Heart left ventricle (tissue), 16 donors: ENCODE data around the gene SPECC1. TPM values are rescaled to one million over a fixed set of nuclear protein-coding genes. Genes with fewer than 3 reads are reported as not detected.

Experiments
- ATAC-seq, 4 donors: fragments of 200-7000 bp; cut with Tn5 transposase; one replicate each; pipeline ENCODE4 v1.9.1; 2020 to 2022; ENCODE audit warnings: moderate library complexity in 4 of 4, mild to moderate bottlenecking in 3 of 4, moderate number of reproducible peaks in 1 of 4
- DNase-seq, 5 donors: peaks; one replicate each; pipeline ENCODE4 v3.0.0-alpha.2; 2020
- H3K27ac ChIP-seq, 12 donors: fragments of 200-600 bp; sonication (generic) in 4 of 12; one replicate each; pipeline versions ENCODE4 v1.5.0 to v1.8.0; 2016 to 2022; ENCODE audit warnings: mild to moderate bottlenecking in 2 of 12
- H3K27me3 ChIP-seq, 9 donors: fragments of 200-600 bp; sonication (generic) in 2 of 9; one replicate each; pipeline versions ENCODE4 v1.5.1 to v1.8.0; 2016 to 2022; ENCODE audit warnings: mild to moderate bottlenecking in 3 of 9
- H3K36me3 ChIP-seq, 9 donors: fragments of 200-600 bp; sonication (generic) in 2 of 9; one replicate each; pipeline versions ENCODE4 v1.5.0 to v1.8.0; 2018 to 2022; ENCODE audit warnings: mild to moderate bottlenecking in 2 of 9
- H3K4me1 ChIP-seq, 12 donors: fragments of 200-600 bp; sonication (generic) in 4 of 12; one replicate each; pipeline versions ENCODE4 v1.5.0 to v1.8.0; 2016 to 2022; ENCODE audit warnings: mild to moderate bottlenecking in 3 of 12
- H3K4me3 ChIP-seq, 12 donors: fragments of 200-600 bp; sonication (generic) in 4 of 12; one replicate each; pipeline versions ENCODE4 v1.5.0 to v1.8.0; 2017 to 2022; ENCODE audit warnings: mild to moderate bottlenecking in 9 of 12, moderate library complexity in 4 of 12
- H3K9me3 ChIP-seq, 12 donors: fragments of 200-600 bp; sonication (generic) in 4 of 12; one replicate each; pipeline versions ENCODE4 v1.5.0 to v1.8.0; 2016 to 2022; ENCODE audit warnings: mild to moderate bottlenecking in 1 of 12
- POLR2A ChIP-seq, 2 donors: fragments of 450-650 bp; IDR thresholded peaks; one replicate each; pipeline ENCODE4 v1.6.1; 2017; ENCODE audit warnings: antibody characterized with exemption in 2 of 2, mild to moderate bottlenecking in 2 of 2, moderate library complexity in 2 of 2
- whole genome bisulfite sequencing, 4 donors: extraction: QIAGEN DNeasy Blood & Tissue Kit in 2 of 4; methylation state at CpG; one replicate each; pipeline versions ENCODE4 v1.1.5 to v1.1.7; 2013 to 2018; 5-methylcytosine and 5-hydroxymethylcytosine counted together
- intact Hi-C, 10 donors: fragments of 100-400 bp; cut with DNase I; formaldehyde crosslinking; loops; one replicate each; pipeline versions ENCODE4 v1.11.1 to v1.14.2; 2022
- polyA plus RNA-seq, 2 donors: library from polyadenylated mRNA; stranded (reverse); fragments of 200-250 nt; gene quantifications; one replicate each; pipeline ENCODE4 v1.2.3, GENCODE V29; 2013
- total RNA-seq, 9 donors: library from RNA; depleted of rRNA in 2 of 9; stranded (reverse); fragments of >200 nt in 2 of 9; fragmentation: NEBNext Ultra II Directional in 3 of 9; extraction: Animal tissue kit (Norgen Biotek cat#: 25700) in 3 of 9; gene quantifications; one replicate each; pipeline versions ENCODE4 v1.1.0 to v1.2.4, GENCODE V29; 2016 to 2023
- TF ChIP-seq, protein P1 (sequence below), 12 donors: fragments of 200-600 bp; sonication (generic) in 4 of 12; IDR thresholded peaks; one replicate each; pipeline versions ENCODE4 v1.5.0 to v1.8.0; 2018 to 2022; ENCODE audit warnings: antibody characterized with exemption in 12 of 12, mild to moderate bottlenecking in 5 of 12
- donor health status: ischemic (EF 13 %, LVEDD 7.1; RV severe dilation, severe dysfunction).
- donor health status: healthy with polysubstance abuse.
- donor health status: DM: no; HTN: yes; CAD: no.
- donor health status: DM: no; HTN: no; CAD: no.
- donor health status: ischemic (EF 25% LVEDD 6.9; RV normal size, moderate dysfunction).
- donor health status: ischemic (EF 25% LVEDD 5.7; RV mildly dilated, moderate dysfunction).
- donor health status: healthy.
- donor health status: DM: yes; HTN: yes; CAD: no.
- donor health status: ischemic (EF 35%, LVEDD 5.7; RV mildly dilated, moderate dysfunction).
- donor health status: nonischemic (EF 11% LVEDD 7.7; RV severe dilation, severe dysfunction).
- donor health status: DM: yes; HTN: yes; CAD: no.
- donor health status: PGD.
- donor health status: ischemic (EF 29% LVEDD 5.4; RV normal size, mild dysfunction).
- donor health status: nonischemic (EF 23%, LVEDD 6.1; RV moderate dilation, normal function).

Gene SPECC1
- total and polyA plus RNA-seq, 11 donors, result 3.8 to 18.4 (median 10.6) TPM

DNA sequence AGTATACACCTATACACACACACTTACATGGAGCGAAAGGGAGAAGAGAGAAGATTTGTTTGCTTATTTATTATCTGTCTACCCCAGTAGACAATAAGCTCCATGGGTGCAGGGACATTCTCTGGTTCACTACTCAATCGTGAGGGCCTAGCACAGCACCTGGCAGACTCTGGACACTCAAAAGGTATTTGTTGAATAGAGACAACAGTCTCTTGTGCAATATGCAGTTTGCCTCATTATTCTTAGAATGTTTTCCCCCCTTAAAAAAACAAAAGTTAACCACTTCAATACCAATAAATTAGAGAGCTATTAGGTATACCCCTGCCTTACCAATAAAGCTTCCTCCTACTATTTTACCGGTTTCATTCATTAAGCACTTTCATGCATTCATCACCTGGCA lies 33.6 kb upstream of the SPECC1 start:
- no peak for ATAC-seq
- 75 to 78% (median 76%) methylated on average over 3 of the region's 3 CpGs for WGBS, 4 donors
- Histone ChIP-seq H3K4me3 (peak overlapping the region in 1 of 12 donors; percentile 99), H3K27ac (peak overlapping the region in 1 of 12 donors; percentile 99), H3K36me3 (peaks cover 0 to 26% (median 10%) of the 10 kb centered on the region in 9 donors), H3K9me3 (no peaks in the 10 kb centered on the region), H3K4me1 (peaks cover 0 to 68% (median 16%) of the 10 kb centered on the region in 12 donors), H3K27me3 (no peaks in the 10 kb centered on the region)
- DNase-seq, result no peak
- TF ChIP-seq, protein P1, sequence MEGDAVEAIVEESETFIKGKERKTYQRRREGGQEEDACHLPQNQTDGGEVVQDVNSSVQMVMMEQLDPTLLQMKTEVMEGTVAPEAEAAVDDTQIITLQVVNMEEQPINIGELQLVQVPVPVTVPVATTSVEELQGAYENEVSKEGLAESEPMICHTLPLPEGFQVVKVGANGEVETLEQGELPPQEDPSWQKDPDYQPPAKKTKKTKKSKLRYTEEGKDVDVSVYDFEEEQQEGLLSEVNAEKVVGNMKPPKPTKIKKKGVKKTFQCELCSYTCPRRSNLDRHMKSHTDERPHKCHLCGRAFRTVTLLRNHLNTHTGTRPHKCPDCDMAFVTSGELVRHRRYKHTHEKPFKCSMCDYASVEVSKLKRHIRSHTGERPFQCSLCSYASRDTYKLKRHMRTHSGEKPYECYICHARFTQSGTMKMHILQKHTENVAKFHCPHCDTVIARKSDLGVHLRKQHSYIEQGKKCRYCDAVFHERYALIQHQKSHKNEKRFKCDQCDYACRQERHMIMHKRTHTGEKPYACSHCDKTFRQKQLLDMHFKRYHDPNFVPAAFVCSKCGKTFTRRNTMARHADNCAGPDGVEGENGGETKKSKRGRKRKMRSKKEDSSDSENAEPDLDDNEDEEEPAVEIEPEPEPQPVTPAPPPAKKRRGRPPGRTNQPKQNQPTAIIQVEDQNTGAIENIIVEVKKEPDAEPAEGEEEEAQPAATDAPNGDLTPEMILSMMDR (IDR thresholded peaks at IDR 0.05), result no peak
- TF ChIP-seq POLR2A (IDR thresholded peaks at IDR 0.05), result no peak
- intact Hi-C loops, result no loop called here

DNA sequence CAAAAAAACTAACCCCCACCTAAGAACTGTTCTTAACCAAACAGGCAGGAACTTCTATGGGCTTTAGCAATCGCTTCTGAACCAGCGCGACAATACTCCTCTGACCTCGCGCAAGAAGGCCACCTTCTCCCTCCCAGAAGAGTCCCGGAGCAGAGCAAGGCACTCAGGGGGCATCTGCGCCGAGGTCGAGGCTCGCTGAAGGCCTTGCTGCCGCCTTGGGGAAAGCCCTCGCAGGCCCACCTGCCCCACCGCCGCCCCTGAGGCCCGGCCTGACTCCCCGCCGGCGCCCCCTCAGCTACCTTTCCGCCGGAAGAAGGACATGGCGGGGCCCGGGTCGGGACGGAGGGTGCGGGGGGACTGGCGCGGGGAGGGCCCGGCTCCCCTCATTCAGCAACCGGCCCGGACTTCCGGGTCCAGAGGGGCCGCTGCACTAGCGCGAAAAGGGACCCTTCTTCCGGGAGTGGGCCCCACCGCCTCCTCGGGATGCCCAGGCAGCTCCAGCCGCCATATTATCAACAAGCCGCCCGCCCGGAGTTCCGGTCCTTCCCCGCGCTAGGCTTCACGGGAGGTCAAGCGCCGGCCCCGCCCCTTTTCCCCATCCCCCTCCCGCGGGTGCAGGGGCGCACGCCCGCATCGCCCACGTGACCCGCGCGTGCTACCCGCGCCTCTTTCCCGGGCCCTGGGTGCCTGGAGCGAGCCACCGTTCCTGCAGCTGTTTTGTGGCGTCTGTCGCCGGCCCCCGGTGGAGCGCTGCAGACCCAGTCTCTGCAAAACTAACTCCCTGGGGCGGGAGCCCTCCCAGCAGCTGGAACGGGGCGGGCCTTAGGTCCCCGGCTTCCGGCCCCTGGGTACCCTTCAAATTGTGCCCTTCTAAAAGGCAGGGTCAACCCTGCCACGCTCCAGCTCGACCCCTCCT lies 31.6 kb upstream of the SPECC1 start, which contains the start of gene AKAP10:
Gene AKAP10 (minus strand): TSS at position 536 of the 916 bp plus-strand sequence. CDS start 149 bp downstream, at position 387.
- peak; percentile 94 to 97 (median 95) for DNase-seq
- Histone ChIP-seq H3K27me3 (no peaks in the 10 kb centered on the region), H3K27ac (peak within 1 kb of the TSS; percentile 81 to 99 (median 90)), H3K9me3 (no peaks in the 10 kb centered on the region), H3K36me3 (peaks cover 0 to 12% (median 0%) of the 10 kb centered on the region in 9 donors), H3K4me3 (peak within 1 kb of the TSS; percentile 60 to 99 (median 92)), H3K4me1 (peaks cover 0 to 61% (median 16%) of the 10 kb centered on the region in 12 donors)
- intact Hi-C loops, result no loop called here
- TF ChIP-seq, protein P1 (IDR thresholded peaks at IDR 0.05), result peak in 1 of 12 donors; percentile 5
- peak in 1 of 2 donors; percentile 56 for TF ChIP-seq POLR2A (IDR thresholded peaks at IDR 0.05)
- 0 to 1% (median 0%) methylated on average over 21 to 75 of the region's 75 CpGs for WGBS, 4 donors
- peak; percentile 93 to 98 (median 98) for ATAC-seq

DNA sequence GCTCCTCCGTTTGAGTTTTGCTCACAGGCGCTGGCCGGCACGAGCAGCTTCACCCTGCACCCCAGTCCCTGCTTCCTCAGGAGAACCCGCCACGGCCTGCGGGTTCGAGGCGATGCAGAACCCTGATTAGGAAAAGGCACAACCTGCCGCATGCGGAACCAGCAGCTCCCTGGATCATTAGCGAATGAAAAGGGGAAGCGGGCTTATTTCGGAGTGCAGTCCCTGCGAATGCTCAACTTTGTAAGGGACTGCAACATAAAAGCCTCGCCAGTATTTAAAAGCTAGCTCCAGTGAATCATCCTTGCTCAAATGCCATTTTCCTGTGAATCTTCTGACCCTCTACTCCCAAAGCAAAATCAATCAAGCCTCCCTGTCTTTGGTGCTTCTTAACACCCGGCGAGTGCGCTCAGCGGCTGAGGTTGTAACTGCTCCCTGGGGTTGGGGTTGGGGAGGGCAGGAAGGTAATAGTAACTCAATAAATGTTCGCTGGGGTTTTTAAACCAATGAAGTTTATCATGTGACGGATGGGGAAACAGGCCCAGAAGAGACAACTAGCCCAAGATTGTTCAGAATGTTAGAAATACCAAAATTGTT lies 30.9 kb upstream of the SPECC1 start:
- no peak for DNase-seq
- Histone ChIP-seq H3K4me3 (peak overlapping the region; percentile 60 to 99 (median 92)), H3K27me3 (no peaks in the 10 kb centered on the region), H3K36me3 (peaks cover 0 to 8% (median 0%) of the 10 kb centered on the region in 9 donors), H3K4me1 (peaks cover 0 to 53% (median 16%) of the 10 kb centered on the region in 12 donors), H3K27ac (peak overlapping the region; percentile 81 to 99 (median 90)), H3K9me3 (no peaks in the 10 kb centered on the region)
- 25 to 36% (median 32%) methylated on average over 22 of the region's 22 CpGs for WGBS, 4 donors
- ATAC-seq, result no peak
- intact Hi-C loops, result no loop called here
- no peak for TF ChIP-seq POLR2A (IDR thresholded peaks at IDR 0.05)
- TF ChIP-seq, protein P1 (IDR thresholded peaks at IDR 0.05), result no peak

DNA sequence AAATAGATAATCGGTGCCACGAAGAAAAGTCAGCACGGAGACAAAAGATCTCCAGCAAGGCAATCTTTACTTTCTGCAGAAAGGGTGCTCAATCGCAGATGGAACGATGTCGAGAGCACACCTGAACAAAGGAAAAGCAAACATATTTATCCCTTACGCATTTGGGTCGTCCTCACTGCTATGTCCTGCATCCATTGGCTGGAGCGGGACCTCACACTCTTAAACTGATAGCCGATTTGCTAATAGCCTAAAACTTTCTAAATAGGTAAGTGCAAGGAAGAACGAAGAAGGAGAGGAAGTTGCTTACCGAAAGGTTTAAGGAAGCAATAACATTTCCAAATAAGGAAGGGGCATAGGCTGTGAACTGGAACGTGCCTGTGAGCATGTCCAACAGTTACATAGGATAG lies 30.4 kb upstream of the SPECC1 start:
- Histone ChIP-seq H3K4me1 (peaks cover 0 to 48% (median 16%) of the 10 kb centered on the region in 12 donors), H3K36me3 (peaks cover 0 to 3% (median 0%) of the 10 kb centered on the region in 9 donors), H3K27ac (peak overlapping the region in 5 of 12 donors; percentile 88 to 99 (median 90)), H3K9me3 (no peaks in the 10 kb centered on the region), H3K27me3 (no peaks in the 10 kb centered on the region), H3K4me3 (peak overlapping the region in 5 of 12 donors; percentile 60 to 99 (median 96))
- ATAC-seq (no peak), DNase-seq (no peak)
- TF ChIP-seq POLR2A (IDR thresholded peaks at IDR 0.05), result no peak
- TF ChIP-seq, protein P1 (IDR thresholded peaks at IDR 0.05), result no peak
- WGBS, 4 donors, result 91 to 95% (median 91%) methylated on average over 13 of the region's 13 CpGs
- intact Hi-C loops, result no loop called here
